Vein endothelial cell (primary cell): Measurements from ENCODE around the gene DMWD. TPM values are rescaled to one million over a fixed set of nuclear protein-coding genes. Genes with fewer than 3 reads are reported as not detected.

ENCODE experiments used
- total RNA-seq: library from RNA; depleted of rRNA; stranded (reverse); fragments of >200 nt; gene quantifications from 2 replicates; pipeline ENCODE4 v1.2.3, GENCODE V29; 2012

DMWD gene, protein sequence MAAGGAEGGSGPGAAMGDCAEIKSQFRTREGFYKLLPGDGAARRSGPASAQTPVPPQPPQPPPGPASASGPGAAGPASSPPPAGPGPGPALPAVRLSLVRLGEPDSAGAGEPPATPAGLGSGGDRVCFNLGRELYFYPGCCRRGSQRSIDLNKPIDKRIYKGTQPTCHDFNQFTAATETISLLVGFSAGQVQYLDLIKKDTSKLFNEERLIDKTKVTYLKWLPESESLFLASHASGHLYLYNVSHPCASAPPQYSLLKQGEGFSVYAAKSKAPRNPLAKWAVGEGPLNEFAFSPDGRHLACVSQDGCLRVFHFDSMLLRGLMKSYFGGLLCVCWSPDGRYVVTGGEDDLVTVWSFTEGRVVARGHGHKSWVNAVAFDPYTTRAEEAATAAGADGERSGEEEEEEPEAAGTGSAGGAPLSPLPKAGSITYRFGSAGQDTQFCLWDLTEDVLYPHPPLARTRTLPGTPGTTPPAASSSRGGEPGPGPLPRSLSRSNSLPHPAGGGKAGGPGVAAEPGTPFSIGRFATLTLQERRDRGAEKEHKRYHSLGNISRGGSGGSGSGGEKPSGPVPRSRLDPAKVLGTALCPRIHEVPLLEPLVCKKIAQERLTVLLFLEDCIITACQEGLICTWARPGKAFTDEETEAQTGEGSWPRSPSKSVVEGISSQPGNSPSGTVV
- 49.2 and 50.6 TPM in 2 replicates for total RNA-seq

DNA sequence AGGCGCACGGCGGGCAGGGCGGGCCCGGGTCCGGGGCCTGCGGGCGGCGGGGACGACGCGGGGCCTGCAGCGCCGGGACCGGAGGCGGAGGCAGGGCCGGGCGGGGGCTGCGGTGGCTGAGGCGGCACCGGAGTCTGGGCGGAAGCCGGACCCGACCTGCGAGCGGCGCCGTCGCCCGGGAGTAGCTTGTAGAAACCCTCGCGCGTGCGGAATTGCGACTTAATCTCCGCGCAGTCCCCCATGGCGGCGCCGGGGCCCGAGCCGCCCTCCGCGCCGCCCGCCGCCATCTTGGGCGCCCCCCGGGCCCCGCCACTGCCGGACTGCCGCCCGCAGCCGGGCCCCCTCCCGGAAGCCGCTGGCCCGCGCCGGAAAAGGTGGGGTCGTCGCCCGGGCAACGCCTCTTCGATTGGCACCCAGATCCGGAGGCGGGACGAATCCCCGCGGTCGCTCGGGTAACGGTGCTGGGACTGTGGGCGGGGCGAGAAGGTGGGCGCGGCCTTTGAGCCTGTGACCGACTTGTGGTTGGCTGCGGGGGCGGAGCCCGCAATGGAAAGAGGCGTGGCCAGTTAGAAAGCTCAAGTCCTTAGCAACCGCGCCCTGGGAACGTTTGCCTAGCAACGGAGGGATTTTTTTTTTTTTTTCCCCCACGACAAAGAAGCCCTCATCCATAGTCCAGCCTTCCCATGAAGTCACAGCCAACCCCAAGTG, at the start of gene DMWD:
TSS of gene DMWD (minus strand) at position 376 of the 708 bp plus-strand sequence. CDS start at position 287, 89 bp downstream.

DNA sequence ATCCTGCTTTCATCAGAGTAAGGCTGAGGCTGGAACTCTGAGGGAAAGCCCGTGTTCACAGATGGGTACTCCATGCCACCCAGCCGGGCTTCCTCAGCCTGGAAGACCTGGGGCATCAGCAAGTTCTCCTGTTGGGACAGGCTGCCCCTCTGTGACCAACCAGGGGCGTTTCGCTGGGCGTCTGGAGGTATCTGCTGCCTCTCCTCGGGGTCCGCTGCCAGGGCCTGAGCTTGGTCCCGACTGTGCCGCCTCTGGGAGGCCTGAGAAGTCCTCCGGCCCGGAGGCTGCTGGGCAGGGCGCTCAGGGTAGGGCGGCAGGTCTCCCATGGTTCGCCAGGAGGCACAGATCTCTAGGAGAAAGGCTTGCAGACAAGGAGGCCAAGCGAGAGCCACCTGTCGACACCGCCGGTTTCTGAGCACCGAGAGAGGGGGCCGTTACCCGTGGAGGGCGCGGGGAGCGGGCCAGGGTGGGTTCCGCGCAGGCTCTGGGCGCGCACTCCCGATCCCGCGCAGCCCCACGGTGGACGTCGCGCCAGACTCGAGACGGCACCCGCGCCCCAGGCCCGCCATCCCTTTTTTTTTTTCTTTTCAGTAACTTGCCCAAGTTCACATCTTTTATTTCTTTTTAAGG, 22.3 kb upstream of the DMWD start, which contains the start of gene RSPH6A:
TSS of gene RSPH6A (minus strand) at position 458 of the 630 bp plus-strand sequence. CDS start at position 326, 132 bp downstream.

DNA sequence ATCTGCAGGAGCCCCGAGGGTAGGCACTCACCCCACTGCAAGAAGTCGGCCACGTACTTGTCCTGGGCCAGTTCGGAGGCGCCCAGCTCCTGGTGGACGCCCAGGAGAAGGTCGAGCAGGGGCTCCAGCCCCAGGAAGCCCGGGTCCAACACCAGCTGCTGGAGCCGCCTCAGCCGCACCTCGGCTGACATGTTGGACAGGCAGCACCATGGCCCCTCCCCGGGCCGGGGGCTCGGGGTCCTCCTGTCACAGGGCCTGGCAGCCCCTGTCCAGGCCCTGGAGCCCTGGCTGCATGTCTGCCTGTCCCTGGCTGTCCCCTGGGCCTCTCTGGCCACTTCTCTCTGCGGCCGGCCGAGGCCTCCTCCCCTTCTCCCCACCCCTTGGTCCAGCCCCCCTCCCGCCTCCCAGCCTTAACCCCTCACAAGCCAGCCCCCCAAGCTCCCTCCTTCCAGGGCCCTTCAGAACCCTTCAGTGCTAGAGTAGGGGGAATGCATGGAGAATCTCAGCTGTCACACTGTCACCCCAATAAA, 10.4 kb downstream of the DMWD start, which contains the start of gene DMPK:
TSS of gene DMPK (minus strand) at position 329 of the 530 bp plus-strand sequence. CDS start at position 191, 138 bp downstream.

DNA sequence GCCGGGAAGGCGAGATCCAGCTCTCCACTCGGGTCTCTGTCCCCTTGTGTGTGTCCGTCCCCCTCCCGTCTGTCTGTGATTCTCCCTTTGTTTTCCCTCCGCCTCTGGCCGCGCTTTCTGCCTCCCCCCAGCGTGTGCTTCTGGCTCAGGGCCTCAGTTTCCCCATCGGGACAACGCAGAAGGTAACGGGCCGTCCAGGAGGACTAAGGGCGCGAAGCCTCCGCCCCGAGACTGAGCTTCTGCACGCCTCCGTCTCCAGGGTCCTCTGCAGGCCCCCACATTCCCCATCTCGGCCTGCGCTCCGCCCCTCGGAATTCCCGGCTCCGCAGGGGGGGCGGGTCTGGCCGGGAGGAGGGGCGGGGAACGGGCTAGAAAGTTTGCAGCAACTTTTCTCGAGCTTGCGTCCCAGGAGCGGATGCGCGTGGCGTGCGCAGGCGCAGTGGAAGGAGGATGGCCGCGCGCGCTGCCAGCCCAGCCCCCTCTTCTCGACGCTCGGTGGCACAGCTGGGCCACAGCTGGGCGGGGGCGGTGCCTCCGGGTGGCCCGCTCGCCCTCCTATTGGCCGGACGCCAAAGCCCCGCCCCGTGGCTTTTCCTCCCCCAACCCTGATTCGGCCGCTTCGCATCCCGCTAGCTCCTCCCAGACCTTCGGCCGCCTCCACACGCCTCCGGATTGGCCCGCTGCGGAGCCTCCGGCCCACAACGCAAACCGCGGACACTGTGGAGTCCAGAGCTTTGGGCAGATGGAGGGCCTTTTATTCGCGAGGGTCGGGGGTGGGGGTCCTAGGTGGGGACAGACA, 23.5 kb downstream of the DMWD start, which contains the start of gene SIX5:
TSS of gene SIX5 (minus strand) at position 269 of the 799 bp plus-strand sequence. CDS start 408 bp downstream, outside the sequence.

DNA sequence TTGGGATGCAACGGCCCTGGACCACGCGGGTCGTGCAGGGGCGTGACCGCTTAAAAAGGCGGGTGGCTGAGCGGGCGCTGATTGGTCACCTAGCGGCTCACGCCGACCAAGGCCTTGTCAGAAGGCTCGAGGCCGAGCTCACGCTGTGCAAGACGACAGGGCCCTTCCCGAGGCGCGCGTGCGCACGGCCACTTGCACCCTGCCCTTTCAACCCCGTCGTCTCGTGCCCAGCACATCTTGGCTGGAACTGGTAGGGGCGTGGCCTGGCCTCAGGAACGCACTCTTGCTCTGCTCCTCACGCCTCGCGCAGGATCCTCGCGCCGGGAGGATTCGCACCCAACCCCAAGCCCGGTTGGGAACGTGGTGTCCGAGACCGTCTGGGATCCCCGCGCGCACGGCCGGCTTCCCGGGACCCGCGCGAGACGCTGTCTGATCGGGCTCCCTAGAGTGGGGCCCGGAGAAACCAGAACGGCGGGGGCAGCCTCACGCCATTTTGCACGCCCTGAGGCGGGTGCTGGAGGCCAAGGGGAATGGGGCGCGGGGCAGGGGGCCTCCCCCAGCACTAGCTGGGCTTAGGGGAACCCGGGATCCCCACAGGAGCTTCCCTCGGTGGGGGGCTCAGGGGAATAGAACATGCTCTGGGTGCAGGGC, 59.4 kb downstream of the DMWD start, which contains the start of gene MEIOSIN:
TSS of gene MEIOSIN (plus strand) at position 280 of the 651 bp plus-strand sequence. CDS start 1,938 bp downstream, outside the sequence.

Other genes starting within 250 kb of the DMWD start
- gene OPA3, start 208.0 kb downstream of the DMWD start, total RNA-seq: 15.0 and 15.4 TPM in 2 replicates
- gene GPR4, start 190.6 kb downstream of the DMWD start, total RNA-seq: 5.2 and 6.7 TPM in 2 replicates
- 11.9 and 14.0 TPM in 2 replicates for gene EML2, start 153.4 kb downstream of the DMWD start, total RNA-seq
- under 0.01 TPM in 1 of 2 replicates, not detected in the other for gene GIPR, start 124.6 kb downstream of the DMWD start, total RNA-seq
- gene SNRPD2, start 100.9 kb downstream of the DMWD start, total RNA-seq: 219 and 256 TPM in 2 replicates
- 20.6 and 20.8 TPM in 2 replicates for gene QPCTL, start 100.2 kb downstream of the DMWD start, total RNA-seq
- 13.2 and 17.0 TPM in 2 replicates for gene FBXO46, start 61.9 kb downstream of the DMWD start, total RNA-seq
- not detected in 2 replicates for gene MEIOSIN, start 59.4 kb downstream of the DMWD start, total RNA-seq
- gene SIX5, start 23.6 kb downstream of the DMWD start, total RNA-seq: 5.6 and 8.2 TPM in 2 replicates
- 12.4 and 13.7 TPM in 2 replicates for gene DMPK, start 10.4 kb downstream of the DMWD start, total RNA-seq
- gene RSPH6A, start 22.5 kb upstream of the DMWD start, total RNA-seq: under 0.01 and 0.38 TPM in 2 replicates
- gene SYMPK, start 70.3 kb upstream of the DMWD start, total RNA-seq: 41.6 and 62.4 TPM in 2 replicates
- gene FOXA3, start 71.5 kb upstream of the DMWD start, total RNA-seq: under 0.01 TPM in 1 of 2 replicates, not detected in the other
- gene IRF2BP1, start 93.3 kb upstream of the DMWD start, total RNA-seq: 26.2 and 33.6 TPM in 2 replicates
- gene MYPOP, start 109.8 kb upstream of the DMWD start, total RNA-seq: 2.3 TPM in 2 replicates
- not detected in 2 replicates for gene NANOS2, start 121.9 kb upstream of the DMWD start, total RNA-seq
- gene NOVA2, start 181.0 kb upstream of the DMWD start, total RNA-seq: 10.0 and 11.1 TPM in 2 replicates
- 6.0 and 9.1 TPM in 2 replicates for gene CCDC61, start 202.6 kb upstream of the DMWD start, total RNA-seq
- not detected in 2 replicates for gene PGLYRP1, start 230.2 kb upstream of the DMWD start, total RNA-seq
- gene IGFL4, start 248.2 kb upstream of the DMWD start, total RNA-seq: not detected in 2 replicates